GM12878 (cell line): ENCODE results near the gene COQ5. TPM values are rescaled to one million over a fixed set of nuclear protein-coding genes. Genes with fewer than 3 reads are reported as not detected.

ENCODE experiments used
- ATAC-seq: fragments of 200-7000 bp; cut with Tn5 transposase; 3 replicates; pipeline ENCODE4 v1.9.1; 2020; ENCODE audit warnings: mild to moderate bottlenecking, moderate library complexity
- BruUV-seq: library from RNA; stranded (reverse); fragments of 400-500 nt; replicated peaks from 2 replicates; lab custom pipeline; 2021; lab: Mats Ljungman, UMichigan
- CTCF ChIA-PET: fragments of 300-600 bp; sonication (Branson Sonifier 250); formaldehyde crosslinking; extraction: SDS; loops from one replicate; lab custom pipeline; 2021; ENCODE audit warnings: inconsistent platforms; lab: Yijun Ruan, JAX
- POLR2A ChIA-PET: fragments of 350-600 bp; formaldehyde crosslinking; extraction: SDS; loops from one replicate; lab custom pipeline; 2021; ENCODE audit warnings: inconsistent platforms; lab: Charles Lee
- RAD21 ChIA-PET: fragments of 300-600 bp; sonication (Branson Sonifier 250); formaldehyde crosslinking; loops from one replicate; lab custom pipeline; 2023; ENCODE audit warnings: antibody characterized with exemption; ENCODE audit not compliant: unreplicated experiment; lab: Charles Lee
- SMC1A ChIA-PET: fragments of 300-600 bp; sonication (Branson Sonifier 250); formaldehyde crosslinking; loops from one replicate; lab custom pipeline; 2023; ENCODE audit not compliant: unreplicated experiment, uncharacterized antibody; lab: Charles Lee
- DNase-seq: peaks from one replicate; pipeline ENCODE4 v3.0.0-alpha.2; 2011; ENCODE audit warnings: low read depth, low spot score
- FAIRE-seq: peaks from 3 replicates; lab custom pipeline; 2011; peaks lifted over from hg19 to GRCh38; lab: Jason Lieb, UNC
- H2AFZ ChIP-seq: 2 replicates; pipeline ENCODE4 v1.6.0; 2011; ENCODE audit warnings: low read depth, low read length, control low read depth; ENCODE audit not compliant: control insufficient read depth
- H3K27ac ChIP-seq: 2 replicates; pipeline ENCODE4 v1.5.1; 2011; ENCODE audit warnings: control low read depth; ENCODE audit not compliant: control insufficient read depth, insufficient read depth
- H3K27me3 ChIP-seq, 2 experiments: replicated peaks in 1 of 2; 2 replicates each; pipeline versions ENCODE4 v1.6.0 to v1.6.1; 2011; ENCODE audit warnings: low read length in 1 of 2; ENCODE audit not compliant: control insufficient read depth in 2 of 2, insufficient read depth in 2 of 2
- H3K36me3 ChIP-seq, 2 experiments: 2 replicates each; pipeline ENCODE4 v1.5.1; 2011; ENCODE audit warnings: low read length in 1 of 2; ENCODE audit not compliant: control insufficient read depth in 2 of 2, insufficient read depth in 2 of 2
- H3K4me1 ChIP-seq: 2 replicates; pipeline ENCODE4 v1.6.1; 2011; ENCODE audit warnings: mild to moderate bottlenecking, low read length, moderate library complexity, mixed read lengths; ENCODE audit not compliant: control insufficient read depth, insufficient read depth
- H3K4me2 ChIP-seq: 2 replicates; pipeline ENCODE4 v1.6.0; 2011; ENCODE audit warnings: control low read depth; ENCODE audit not compliant: control insufficient read depth, insufficient read depth
- H3K4me3 ChIP-seq: fragments of 200-600 bp; sonication (generic); 2 replicates; pipeline ENCODE4 v1.5.1; 2016
- H3K79me2 ChIP-seq: 2 replicates; pipeline ENCODE4 v1.6.0; 2011; ENCODE audit warnings: low read length; ENCODE audit not compliant: control insufficient read depth, insufficient read depth
- H3K9ac ChIP-seq: 2 replicates; pipeline ENCODE4 v1.8.0; 2011; ENCODE audit warnings: low read length, control low read depth, mixed read lengths; ENCODE audit not compliant: control insufficient read depth, insufficient read depth
- H3K9me3 ChIP-seq: replicated peaks from 3 replicates; pipeline ENCODE4 v1.5.1; 2011; ENCODE audit warnings: mild to moderate bottlenecking, low read length; ENCODE audit not compliant: control insufficient read depth, insufficient read depth
- H4K20me1 ChIP-seq: 2 replicates; pipeline ENCODE4 v1.6.0; 2011; ENCODE audit not compliant: control insufficient read depth, insufficient read depth
- CHD1 ChIP-seq: IDR thresholded peaks from 2 replicates; pipeline ENCODE4 v1.6.1; 2012; ENCODE audit warnings: low read depth, low read length, improper control_type of control experiment
- MYB ChIP-seq: fragments of 150-350 bp; IDR thresholded peaks from 2 replicates; pipeline ENCODE4 v1.6.1; 2014; ENCODE audit warnings: mild to moderate bottlenecking, low read depth, low read length, borderline replicate concordance
- POLR2A ChIP-seq: IDR thresholded peaks from 2 replicates; pipeline ENCODE4 v1.6.1; 2011; ENCODE audit warnings: low read depth, mild to moderate bottlenecking, low read length
- WGBS: methylation state at CpG from one replicate; pipeline ENCODE4 v1.1.6; 2016; ENCODE audit warnings: low lambda C conversion rate; ENCODE audit not compliant: insufficient replicate concordance, insufficient coverage; ENCODE audit errors: missing lambda C conversion rate; 5-methylcytosine and 5-hydroxymethylcytosine counted together
- in situ Hi-C: fragments of 300-500 bp; cut with MboI; formaldehyde crosslinking; loops from 9 replicates; pipeline ENCODE4 v1.14.3; 2018; ENCODE audit warnings: mixed read lengths
- intact Hi-C: fragments of 100-400 bp; cut with micrococcal nuclease; formaldehyde crosslinking; loops from one replicate; pipeline ENCODE4 v1.14.2; 2022; ENCODE audit not compliant: unreplicated experiment
- polyA plus RNA-seq, 11 experiments: library from polyadenylated mRNA; depleted of rRNA in 4 of 11; unstranded in 6 of 11; stranded (reverse) in 5 of 11; fragments of >200 nt; fragmentation: Nextera tagmentation in 4 of 11; fragmentation: Illumina TruSeq in 1 of 11; extraction: Ambion mirVana in 4 of 11; extraction: Trizol in 1 of 11; gene quantifications; 1 replicate in 1 of 11; 2 replicates in 10 of 11; pipeline versions ENCODE4 v1.2.1 to v1.2.3, GENCODE V29; 2011 to 2016; ENCODE audit warnings: inconsistent platforms in 2 of 11, missing spikeins in 2 of 11, low read depth in 1 of 11
- total RNA-seq, 4 experiments: library from RNA; depleted of rRNA in 3 of 4; stranded (reverse); fragments of >200 nt in 3 of 4; fragmentation: Illumina TruSeq in 1 of 4; extraction: Trizol in 1 of 4; gene quantifications; 2 replicates each; pipeline versions ENCODE4 v1.2.1 to v1.2.3, GENCODE V29; 2013 to 2021
- TF ChIP-seq, protein P1 (sequence below): IDR thresholded peaks from 2 replicates; pipeline ENCODE4 v1.6.1; 2012; ENCODE audit warnings: low read depth, low read length, improper control_type of control experiment
- TF ChIP-seq, protein P2 (sequence below): IDR thresholded peaks from 2 replicates; pipeline ENCODE4 v1.6.1; 2012; ENCODE audit warnings: improper control_type of control experiment, low read depth, low read length; ENCODE audit not compliant: insufficient replicate concordance
- TF ChIP-seq, protein P3 (sequence below): fragments of 450-650 bp; IDR thresholded peaks from 2 replicates; pipeline ENCODE4 v1.6.1; 2017; ENCODE audit warnings: mild to moderate bottlenecking

COQ5 gene
- total and polyA plus RNA-seq, 10 of the 15 experiments (the other 5 are each of a cell fraction or from before 2014, with no cell fraction given), result 24.8 to 69.3 (median 37.8) TPM

DNA sequence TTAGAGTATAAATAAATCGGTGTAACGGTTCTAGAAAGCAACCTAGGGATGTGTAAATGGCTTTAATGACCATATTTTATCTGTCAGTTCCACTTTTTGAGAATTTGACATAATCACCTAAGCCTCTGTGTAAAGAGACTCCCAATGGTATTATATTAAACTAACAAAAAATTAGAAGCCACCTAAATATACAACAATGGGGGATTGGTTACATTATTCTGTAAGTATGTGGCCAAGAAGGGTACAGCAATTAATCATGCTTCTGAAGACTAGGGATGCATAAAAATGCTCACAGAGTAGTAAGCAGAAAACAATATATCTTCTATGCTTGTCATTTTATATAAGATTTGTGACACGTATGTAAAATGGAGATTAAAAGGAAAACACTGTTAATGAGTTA is 15.7 kb upstream of the COQ5 start:
- H3K9ac ChIP-seq, result no peak overlapping the region
- H3K4me3 ChIP-seq, result no peak overlapping the region
- RAD21 ChIA-PET, result no interaction called here
- H3K9me3 ChIP-seq, result no peaks in the 10 kb centered on the region
- H3K36me3 ChIP-seq, result peaks cover 10 to 19% of the 10 kb centered on the region in 2 experiments
- H3K4me2 ChIP-seq, result no peak overlapping the region
- in situ Hi-C loops, result no loop called here
- peaks cover 41% of the 10 kb centered on the region for H3K79me2 ChIP-seq
- CTCF ChIA-PET, result interaction anchor here (1.2 kb wide), 1 partner anchor 38 kb away, joined by 4 read pairs; no protein-coding TSS in a partner anchor
- no peak overlapping the region for H2AFZ ChIP-seq
- FAIRE-seq (no peak), ATAC-seq (no peak), DNase-seq (no peak)
- H3K27me3 ChIP-seq, result no peaks in the 10 kb centered on the region
- WGBS, result 98% methylated on average over 3 of the region's 3 CpGs
- SMC1A ChIA-PET, result no interaction called here
- no peak overlapping the region for H3K27ac ChIP-seq
- no peaks in the 10 kb centered on the region for H3K4me1 ChIP-seq
- H4K20me1 ChIP-seq, result peaks cover 3% of the 10 kb centered on the region; the same call in 1 of the 2 replicates
- BruUV-seq, result no TSS peak
- POLR2A ChIA-PET, result interaction anchor here (1.0 kb wide), 1 partner anchor 9 kb away, joined by 3 read pairs; no protein-coding TSS in a partner anchor
- TF ChIP-seq CHD1 (no peak), MYB (no peak), POLR2A (no peak)
- TF ChIP-seq, protein P1, sequence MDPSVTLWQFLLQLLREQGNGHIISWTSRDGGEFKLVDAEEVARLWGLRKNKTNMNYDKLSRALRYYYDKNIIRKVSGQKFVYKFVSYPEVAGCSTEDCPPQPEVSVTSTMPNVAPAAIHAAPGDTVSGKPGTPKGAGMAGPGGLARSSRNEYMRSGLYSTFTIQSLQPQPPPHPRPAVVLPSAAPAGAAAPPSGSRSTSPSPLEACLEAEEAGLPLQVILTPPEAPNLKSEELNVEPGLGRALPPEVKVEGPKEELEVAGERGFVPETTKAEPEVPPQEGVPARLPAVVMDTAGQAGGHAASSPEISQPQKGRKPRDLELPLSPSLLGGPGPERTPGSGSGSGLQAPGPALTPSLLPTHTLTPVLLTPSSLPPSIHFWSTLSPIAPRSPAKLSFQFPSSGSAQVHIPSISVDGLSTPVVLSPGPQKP, result no peak
- TF ChIP-seq, protein P2, sequence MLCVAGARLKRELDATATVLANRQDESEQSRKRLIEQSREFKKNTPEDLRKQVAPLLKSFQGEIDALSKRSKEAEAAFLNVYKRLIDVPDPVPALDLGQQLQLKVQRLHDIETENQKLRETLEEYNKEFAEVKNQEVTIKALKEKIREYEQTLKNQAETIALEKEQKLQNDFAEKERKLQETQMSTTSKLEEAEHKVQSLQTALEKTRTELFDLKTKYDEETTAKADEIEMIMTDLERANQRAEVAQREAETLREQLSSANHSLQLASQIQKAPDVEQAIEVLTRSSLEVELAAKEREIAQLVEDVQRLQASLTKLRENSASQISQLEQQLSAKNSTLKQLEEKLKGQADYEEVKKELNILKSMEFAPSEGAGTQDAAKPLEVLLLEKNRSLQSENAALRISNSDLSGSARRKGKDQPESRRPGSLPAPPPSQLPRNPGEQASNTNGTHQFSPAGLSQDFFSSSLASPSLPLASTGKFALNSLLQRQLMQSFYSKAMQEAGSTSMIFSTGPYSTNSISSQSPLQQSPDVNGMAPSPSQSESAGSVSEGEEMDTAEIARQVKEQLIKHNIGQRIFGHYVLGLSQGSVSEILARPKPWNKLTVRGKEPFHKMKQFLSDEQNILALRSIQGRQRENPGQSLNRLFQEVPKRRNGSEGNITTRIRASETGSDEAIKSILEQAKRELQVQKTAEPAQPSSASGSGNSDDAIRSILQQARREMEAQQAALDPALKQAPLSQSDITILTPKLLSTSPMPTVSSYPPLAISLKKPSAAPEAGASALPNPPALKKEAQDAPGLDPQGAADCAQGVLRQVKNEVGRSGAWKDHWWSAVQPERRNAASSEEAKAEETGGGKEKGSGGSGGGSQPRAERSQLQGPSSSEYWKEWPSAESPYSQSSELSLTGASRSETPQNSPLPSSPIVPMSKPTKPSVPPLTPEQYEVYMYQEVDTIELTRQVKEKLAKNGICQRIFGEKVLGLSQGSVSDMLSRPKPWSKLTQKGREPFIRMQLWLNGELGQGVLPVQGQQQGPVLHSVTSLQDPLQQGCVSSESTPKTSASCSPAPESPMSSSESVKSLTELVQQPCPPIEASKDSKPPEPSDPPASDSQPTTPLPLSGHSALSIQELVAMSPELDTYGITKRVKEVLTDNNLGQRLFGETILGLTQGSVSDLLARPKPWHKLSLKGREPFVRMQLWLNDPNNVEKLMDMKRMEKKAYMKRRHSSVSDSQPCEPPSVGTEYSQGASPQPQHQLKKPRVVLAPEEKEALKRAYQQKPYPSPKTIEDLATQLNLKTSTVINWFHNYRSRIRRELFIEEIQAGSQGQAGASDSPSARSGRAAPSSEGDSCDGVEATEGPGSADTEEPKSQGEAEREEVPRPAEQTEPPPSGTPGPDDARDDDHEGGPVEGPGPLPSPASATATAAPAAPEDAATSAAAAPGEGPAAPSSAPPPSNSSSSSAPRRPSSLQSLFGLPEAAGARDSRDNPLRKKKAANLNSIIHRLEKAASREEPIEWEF, result no peak
- TF ChIP-seq, protein P3, sequence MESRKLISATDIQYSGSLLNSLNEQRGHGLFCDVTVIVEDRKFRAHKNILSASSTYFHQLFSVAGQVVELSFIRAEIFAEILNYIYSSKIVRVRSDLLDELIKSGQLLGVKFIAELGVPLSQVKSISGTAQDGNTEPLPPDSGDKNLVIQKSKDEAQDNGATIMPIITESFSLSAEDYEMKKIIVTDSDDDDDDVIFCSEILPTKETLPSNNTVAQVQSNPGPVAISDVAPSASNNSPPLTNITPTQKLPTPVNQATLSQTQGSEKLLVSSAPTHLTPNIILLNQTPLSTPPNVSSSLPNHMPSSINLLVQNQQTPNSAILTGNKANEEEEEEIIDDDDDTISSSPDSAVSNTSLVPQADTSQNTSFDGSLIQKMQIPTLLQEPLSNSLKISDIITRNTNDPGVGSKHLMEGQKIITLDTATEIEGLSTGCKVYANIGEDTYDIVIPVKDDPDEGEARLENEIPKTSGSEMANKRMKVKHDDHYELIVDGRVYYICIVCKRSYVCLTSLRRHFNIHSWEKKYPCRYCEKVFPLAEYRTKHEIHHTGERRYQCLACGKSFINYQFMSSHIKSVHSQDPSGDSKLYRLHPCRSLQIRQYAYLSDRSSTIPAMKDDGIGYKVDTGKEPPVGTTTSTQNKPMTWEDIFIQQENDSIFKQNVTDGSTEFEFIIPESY, result no peak
- intact Hi-C loops, result no loop called here
